ENCODE data around the gene RICTOR. TPM values are rescaled to one million over a fixed set of nuclear protein-coding genes. Genes with fewer than 3 reads are reported as not detected.

The RICTOR gene
- polyA plus RNA-seq, 1 donor from 2014 or later, result 12.9 TPM

- no peaks in the 10 kb centered on the region for H3K9me3 ChIP-seq (ENCODE audit: low read length)
- no peaks in the 10 kb centered on the region for H3K27me3 ChIP-seq (ENCODE audit: insufficient read depth, low read depth, low read length)
- no peak overlapping the region for H3K27ac ChIP-seq (ENCODE audit: low read length)
- no peak overlapping the region for H3K9ac ChIP-seq (ENCODE audit: low read length)
- no peaks in the 10 kb centered on the region for H3K9me2 ChIP-seq (ENCODE audit: insufficient read depth, low read length)
- H3K36me3 ChIP-seq (ENCODE audit: insufficient read depth, low read length), result peaks cover 11% of the 10 kb centered on the region
- no peak overlapping the region for H3K4me2 ChIP-seq (ENCODE audit: low read length)
- no peaks in the 10 kb centered on the region for H4K20me1 ChIP-seq (ENCODE audit: insufficient read depth)
- no peaks in the 10 kb centered on the region for H3F3A ChIP-seq (ENCODE audit: insufficient read depth, low read length, poor library complexity, severe bottlenecking)
- no peaks in the 10 kb centered on the region for H3K79me2 ChIP-seq (replicated peaks; ENCODE audit: insufficient read depth, low read length)
- H3K4me3 ChIP-seq (ENCODE audit: low read length), result no peak overlapping the region
- H2AFZ ChIP-seq (ENCODE audit: low read depth, low read length), result no peak overlapping the region
- TF ChIP-seq CTCF (IDR thresholded peaks at IDR 0.05; ENCODE audit: poor library complexity, severe bottlenecking) (no peak), SMC3 (conservative IDR thresholded peaks at IDR 0.05; ENCODE audit: poor library complexity) (no peak), EP300 (conservative IDR thresholded peaks at IDR 0.05; ENCODE audit: poor library complexity, severe bottlenecking) (no peak), RAD21 (conservative IDR thresholded peaks at IDR 0.05) (no peak), TAF1 (IDR thresholded peaks at IDR 0.05; ENCODE audit: low read depth) (no peak), EZH2 (IDR thresholded peaks at IDR 0.05; ENCODE audit: borderline replicate concordance, insufficient read depth, low read length, poor library complexity, severe bottlenecking) (no peak), POLR2AphosphoS5 (IDR thresholded peaks at IDR 0.05) (no peak), MXI1 (conservative IDR thresholded peaks at IDR 0.05; ENCODE audit: poor library complexity, severe bottlenecking) (no peak), REST (IDR thresholded peaks at IDR 0.05; ENCODE audit: borderline replicate concordance) (no peak)
Observed at GRCh38 chr5:38944282-38944681, 129.9 kb downstream of the RICTOR start.

- Histone ChIP-seq H3K36me3 (ENCODE audit: insufficient read depth, low read length) (peaks cover 8% of the 10 kb centered on the region), H4K20me1 (ENCODE audit: insufficient read depth) (no peaks in the 10 kb centered on the region), H2AFZ (ENCODE audit: low read depth, low read length) (no peak overlapping the region), H3K27me3 (ENCODE audit: insufficient read depth, low read depth, low read length) (no peaks in the 10 kb centered on the region), H3K79me2 (replicated peaks; ENCODE audit: insufficient read depth, low read length) (no peaks in the 10 kb centered on the region), H3K9me3 (ENCODE audit: low read length) (no peaks in the 10 kb centered on the region), H3K9me2 (ENCODE audit: insufficient read depth, low read length) (no peaks in the 10 kb centered on the region), H3K4me3 (ENCODE audit: low read length) (no peak overlapping the region), H3K9ac (ENCODE audit: low read length) (no peak overlapping the region), H3K27ac (ENCODE audit: low read length) (no peak overlapping the region), H3F3A (ENCODE audit: insufficient read depth, low read length, poor library complexity, severe bottlenecking) (no peaks in the 10 kb centered on the region), H3K4me2 (ENCODE audit: low read length) (no peak overlapping the region)
- no peak for TF ChIP-seq SMC3 (conservative IDR thresholded peaks at IDR 0.05; ENCODE audit: poor library complexity)
- no peak for TF ChIP-seq MXI1 (conservative IDR thresholded peaks at IDR 0.05; ENCODE audit: poor library complexity, severe bottlenecking)
- TF ChIP-seq RAD21 (conservative IDR thresholded peaks at IDR 0.05), result no peak
- no peak for TF ChIP-seq EZH2 (IDR thresholded peaks at IDR 0.05; ENCODE audit: borderline replicate concordance, insufficient read depth, low read length, poor library complexity, severe bottlenecking)
- TF ChIP-seq CTCF (IDR thresholded peaks at IDR 0.05; ENCODE audit: poor library complexity, severe bottlenecking), result no peak
- TF ChIP-seq TAF1 (IDR thresholded peaks at IDR 0.05; ENCODE audit: low read depth), result no peak
- no peak for TF ChIP-seq REST (IDR thresholded peaks at IDR 0.05; ENCODE audit: borderline replicate concordance)
- TF ChIP-seq EP300 (conservative IDR thresholded peaks at IDR 0.05; ENCODE audit: poor library complexity, severe bottlenecking), result no peak
- no peak for TF ChIP-seq POLR2AphosphoS5 (IDR thresholded peaks at IDR 0.05)
Observed at GRCh38 chr5:38941912-38942311, 132.3 kb downstream of the RICTOR start.

All from neural cell (in vitro differentiated cells).